ENCODE data around the gene ZNF318.
"Not testable (repeated sequence)": the region's sequence is repeated elsewhere in the genome, so short reads cannot be mapped to it uniquely, and the experiment has no call there.

Gene ZNF318

DNA sequence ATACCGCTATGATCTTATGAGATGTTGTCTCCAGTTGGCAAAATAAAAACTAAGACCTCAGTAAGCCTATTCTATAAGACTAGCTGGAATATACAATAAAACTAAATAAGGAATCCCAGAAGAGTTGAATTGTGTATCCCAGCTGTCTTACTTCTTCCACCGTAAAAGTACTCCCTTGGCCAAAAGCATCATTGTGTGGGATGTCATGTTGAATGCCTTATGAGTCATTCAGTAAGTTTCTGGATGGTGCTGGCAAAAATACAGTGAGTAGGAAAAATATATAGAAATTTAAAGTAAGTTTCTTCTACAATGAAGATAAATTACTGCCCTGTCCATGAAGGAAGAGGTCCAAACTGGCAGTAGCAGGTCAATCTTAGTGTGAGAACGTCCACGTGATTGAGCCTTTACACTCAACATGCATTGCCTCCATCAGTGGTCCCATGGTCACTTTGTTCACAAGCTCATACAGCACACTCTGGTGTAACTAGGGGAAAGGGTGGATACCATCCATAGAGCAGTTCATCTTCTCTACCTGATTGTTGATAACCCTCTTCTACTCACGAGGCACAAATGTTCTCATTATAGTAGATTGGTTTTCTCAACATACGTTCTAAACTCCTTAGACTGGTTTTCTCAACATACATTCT, 13.7 kb upstream of the ZNF318 start:
- DNase-seq (ENCODE audit: low read depth): no peak

DNA sequence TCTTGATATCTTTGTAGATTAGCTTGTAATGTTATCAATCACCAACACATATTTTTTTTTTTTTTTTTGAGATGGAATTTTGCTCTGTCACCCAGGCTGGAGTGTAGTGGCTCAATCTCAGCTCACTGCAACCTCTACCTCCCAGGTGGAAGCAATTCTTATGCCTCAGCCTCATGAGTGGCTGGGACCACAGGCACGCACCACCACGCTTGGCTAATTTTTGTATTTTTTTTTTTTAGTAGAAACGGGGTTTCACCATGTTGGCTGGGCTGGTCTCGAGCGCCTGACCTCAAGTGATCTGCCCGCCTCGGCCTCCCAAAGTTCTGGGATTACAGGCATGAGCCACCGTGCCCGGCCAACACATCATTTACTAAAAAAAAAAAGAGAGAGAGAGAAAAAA, 11.4 kb upstream of the ZNF318 start:
- not testable (repeated sequence) for DNase-seq (ENCODE audit: low read depth)

DNA sequence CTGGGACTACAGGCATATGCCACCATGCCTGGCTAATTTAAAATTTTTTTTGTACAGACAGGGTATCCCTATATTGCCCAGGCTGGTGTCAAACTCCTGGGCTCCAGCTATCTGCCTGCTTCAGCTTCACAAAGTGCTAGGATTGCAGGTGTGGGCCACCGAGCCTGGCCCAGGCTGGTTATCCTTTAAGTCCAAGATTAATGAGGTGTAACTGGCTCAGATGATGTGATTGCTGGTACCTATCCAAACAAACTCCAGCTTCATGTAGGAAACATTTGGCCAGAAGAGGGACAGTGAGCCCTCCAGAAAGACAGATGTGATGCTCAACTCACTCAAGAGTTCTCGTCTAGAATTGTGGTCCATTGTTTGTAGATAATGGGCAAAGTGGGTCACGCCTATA, 9.2 kb upstream of the ZNF318 start:
- DNase-seq (ENCODE audit: low read depth): no peak

DNA sequence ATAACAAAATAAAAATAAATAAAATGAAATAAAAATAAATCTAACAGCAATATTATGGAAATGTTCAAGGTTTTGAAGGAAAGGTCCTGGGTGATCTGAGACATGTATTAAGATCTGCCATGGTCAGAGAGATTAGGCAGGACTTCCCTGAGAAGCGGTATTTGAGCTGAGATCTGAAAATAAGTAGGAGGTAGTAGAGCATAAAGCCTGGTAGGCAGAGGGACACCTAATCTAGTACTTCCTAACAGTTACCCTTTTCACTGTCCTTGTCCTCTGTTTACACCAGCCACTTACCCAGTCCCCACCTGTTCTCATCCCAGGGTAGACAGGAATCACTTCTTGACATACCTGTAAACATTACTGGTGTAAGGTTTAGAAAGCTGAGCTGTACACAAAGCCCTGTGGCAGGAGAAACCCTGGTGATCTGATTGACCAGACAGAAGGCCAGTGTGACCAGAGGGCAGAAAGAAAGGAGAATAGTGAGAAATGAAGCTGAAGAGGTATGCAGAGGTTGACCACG, 8.3 kb upstream of the ZNF318 start:
- DNase-seq (ENCODE audit: low read depth): no peak

DNA sequence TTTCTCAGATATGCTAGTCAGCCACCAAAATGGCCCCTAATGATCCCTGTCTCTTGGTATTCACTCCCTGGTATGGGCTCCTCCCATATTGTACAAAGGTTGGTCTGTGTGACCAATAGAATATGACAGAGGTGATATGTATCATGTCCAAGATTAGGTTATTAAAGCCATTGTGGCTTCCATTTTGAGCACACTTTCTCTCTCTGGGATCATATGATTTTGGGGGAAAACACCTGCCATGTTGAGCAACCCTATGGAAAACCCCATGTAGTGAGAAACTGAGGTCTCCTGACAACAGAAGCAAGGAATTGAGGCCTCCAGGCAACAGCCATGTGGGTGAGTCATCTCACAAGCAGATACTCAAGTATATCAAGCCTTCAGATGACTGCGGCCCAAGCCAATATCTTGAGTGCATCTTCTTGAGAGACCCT, 7.1 kb upstream of the ZNF318 start:
- no peak for DNase-seq (ENCODE audit: low read depth)

DNA sequence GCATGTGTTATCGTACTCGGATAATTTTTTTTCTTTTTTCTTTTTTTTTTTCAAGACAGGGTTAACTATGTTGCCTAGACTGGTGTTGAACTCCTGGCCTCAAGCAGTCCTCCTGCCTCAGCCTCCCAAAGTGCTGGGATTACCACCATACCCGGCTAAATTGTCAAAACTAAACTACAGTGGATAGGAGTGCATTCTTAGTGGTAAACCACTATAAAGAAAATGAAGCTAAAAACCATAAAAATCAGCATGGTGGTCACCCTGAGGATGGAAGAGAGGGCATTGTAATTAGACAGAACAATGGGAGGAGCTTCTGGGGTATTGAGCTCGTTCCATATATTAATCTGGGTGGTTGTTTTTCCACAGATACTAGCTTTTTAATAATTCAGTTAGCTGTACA, 6.2 kb upstream of the ZNF318 start:
- no peak for DNase-seq (ENCODE audit: low read depth)

DNA sequence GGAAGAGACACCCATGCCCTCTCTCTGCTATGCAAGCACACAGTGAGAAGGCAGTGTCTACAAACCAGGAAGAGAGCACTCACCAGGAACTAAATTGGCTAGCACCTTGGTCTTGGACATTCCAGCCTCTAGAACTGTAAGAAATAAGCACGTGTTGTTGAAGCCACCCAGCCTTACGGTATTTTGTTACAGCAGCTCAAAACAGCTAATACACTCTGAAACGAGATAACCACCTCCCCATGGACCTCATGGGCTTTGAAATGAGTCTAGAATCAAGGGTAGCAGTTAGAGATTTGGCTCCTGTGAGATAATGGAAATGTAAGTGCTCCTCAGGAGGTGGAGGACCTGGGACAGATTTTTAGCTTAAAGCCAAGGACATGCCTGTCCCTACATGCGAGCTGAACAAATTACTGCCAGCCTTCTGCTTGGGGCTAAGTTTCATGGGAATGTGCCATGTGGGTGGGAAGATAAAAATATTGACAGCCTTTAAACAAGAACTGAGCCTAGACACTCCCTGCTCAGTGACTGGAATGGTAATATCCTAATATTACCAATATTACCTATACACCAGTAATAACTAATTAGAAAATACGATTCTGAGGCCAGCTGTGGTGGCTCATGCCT, 3.9 kb upstream of the ZNF318 start:
- DNase-seq (ENCODE audit: low read depth): no peak

DNA sequence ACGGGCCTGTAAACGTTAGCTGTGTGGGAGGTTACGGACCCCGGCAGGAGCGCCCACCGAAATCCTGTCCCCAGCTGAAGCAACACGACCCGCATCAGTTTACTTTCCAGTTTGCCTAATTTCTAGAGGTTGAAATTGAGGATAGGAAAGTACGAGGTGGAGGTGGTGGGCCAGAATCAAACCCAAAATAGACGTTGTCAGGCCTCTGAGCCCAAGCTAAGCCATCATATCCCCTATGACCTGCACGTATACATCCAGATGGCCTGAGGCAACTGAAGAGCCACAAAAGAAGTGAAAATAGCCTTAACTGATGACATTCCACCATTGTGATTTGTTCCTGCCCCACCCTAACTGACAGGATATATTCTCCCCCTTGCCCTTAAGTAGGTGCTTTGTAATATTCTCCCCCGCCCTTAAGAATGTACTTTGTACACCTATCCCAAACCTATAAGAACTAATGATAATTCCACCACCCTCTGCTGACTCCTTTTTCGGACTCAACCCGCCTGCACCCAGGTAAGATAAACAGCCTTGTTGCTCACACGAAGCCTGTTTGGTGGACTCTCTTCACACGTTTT, 645 bp upstream of the ZNF318 start:
- not testable (repeated sequence) for DNase-seq (ENCODE audit: low read depth)

DNA sequence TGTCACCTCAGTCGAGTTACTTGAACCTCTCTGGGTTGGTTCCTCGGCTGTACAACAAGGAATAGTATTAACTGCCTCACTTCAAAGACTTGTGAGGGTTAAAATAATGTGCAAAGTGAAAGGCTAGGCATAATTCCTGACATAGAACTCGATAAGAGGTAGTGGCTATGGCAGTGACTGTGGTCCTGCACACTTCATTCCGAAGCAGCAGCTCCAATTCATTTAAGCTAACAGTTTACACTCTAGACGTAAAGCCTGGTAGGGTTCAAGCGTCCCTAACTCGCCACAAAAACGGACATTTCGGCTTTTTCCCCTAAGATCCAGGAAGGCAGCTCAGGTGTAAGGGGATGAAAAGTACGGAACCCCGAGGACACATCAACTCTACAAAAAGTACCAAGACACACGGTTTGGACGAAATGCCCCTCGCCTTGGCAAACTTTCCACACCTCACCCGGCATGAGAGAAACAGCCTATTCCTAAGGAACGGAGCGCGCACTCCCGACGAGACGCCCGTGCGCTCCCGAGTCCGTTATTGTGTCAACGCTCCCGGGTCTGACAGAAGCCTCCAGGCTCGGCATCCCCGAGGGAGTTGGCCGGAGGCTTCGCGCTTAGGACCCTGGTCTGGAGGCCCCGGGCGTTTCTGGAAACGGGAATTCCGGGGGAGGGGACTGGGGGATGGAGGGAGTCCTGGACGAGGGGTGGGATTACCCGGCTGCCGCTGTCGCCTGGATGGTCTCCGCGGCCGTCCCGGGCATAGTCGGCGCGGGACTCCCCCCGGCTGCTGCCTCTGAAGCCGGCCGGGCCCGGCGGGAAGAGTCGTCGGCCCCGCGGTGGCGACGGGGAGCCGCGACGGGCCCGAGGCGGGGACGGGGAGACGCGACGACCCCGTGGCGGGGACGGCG, 937 bp downstream of the ZNF318 start:
- DNase-seq (ENCODE audit: low read depth): no peak

DNA sequence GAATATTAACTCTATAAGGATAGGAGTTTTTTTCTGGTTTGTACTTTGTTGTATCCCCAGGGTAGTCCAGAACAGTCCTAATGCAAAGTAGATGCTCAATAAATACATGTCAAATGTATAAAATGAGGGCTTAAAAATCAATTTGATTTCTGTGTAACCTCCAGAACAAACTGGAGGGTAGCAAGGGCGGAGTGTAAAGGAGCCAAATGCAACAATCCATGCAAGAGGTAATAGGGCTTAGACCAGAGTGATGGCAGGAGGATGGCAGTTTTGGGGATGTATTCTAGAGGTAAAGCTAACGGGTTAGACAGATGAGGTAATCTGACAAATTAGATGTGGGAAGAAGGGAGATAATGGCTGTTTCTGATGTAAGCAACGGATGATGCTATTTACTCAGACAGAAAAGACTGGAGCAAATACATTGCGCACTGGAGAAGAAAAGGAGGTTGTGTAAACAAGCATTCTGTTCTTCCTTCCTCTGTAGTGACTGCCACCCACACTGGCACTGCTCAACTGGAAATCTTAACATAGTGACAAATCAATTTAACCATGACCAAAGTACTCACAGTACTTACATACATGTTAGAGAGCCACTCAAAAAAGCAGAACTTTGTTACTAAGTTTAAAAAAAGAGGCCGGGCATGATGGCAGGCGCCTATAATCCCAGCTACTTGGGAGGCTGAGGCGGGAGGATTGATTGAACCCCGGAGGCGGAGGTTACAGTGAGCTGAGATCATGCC, 2.0 kb downstream of the ZNF318 start:
- no peak for DNase-seq (ENCODE audit: low read depth)

DNA sequence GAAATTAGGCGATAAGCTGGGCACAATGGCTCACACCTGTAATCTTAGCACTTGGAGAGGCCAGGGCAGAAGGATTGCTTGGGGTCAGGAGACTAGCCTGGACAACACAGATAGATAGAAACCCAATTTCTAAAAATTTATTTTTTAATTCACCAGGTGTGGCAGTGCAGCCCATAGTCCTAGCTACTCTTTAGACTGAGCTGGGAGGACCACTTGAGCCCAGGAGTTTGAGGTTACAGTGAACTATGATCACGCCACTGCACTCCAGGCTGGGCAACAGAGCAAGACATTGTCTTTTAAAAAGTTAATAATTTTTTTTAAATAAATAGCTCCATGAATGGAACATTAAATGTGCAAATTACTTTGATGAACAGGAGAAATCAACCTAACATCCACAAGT, 8.2 kb downstream of the ZNF318 start:
- DNase-seq (ENCODE audit: low read depth): no peak

DNA sequence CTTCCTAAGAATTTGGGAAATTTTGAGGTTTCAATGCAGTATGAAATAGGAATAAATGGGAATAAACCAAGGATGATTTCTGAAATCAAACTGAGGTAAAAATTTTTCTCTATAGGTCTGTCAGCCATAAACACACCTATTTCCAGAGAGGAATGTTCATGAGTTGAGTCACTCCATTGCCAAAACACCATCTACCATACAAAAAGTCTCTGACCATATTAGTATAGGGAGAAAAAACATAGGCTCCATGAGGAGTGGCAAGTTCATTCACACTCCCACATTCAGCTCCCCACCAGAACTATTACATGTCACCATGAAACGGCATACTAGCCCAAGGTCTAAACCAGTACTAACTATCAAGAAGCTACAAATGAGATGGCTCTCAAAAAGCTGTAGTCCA, 9.6 kb downstream of the ZNF318 start:
- no peak for DNase-seq (ENCODE audit: low read depth)

DNA sequence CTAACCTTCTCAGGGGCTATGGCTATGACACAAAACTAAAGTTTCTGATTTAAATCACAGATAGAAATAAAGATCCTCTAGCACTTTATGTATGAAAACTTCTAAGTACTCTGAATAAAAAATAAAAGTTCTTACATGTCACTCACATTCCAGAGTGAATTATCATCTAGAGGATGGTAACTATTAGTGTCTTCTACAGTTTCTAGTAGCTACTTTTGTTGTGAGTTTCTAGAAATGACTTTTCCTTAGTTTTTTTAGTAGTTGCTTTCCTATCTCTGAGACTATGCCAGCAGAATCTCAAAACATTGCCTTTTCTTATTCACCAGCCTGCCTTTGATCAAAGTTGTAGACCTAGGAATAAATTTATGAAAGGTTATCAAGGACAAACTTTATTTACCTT, 10.1 kb downstream of the ZNF318 start:
- no peak for DNase-seq (ENCODE audit: low read depth)

DNA sequence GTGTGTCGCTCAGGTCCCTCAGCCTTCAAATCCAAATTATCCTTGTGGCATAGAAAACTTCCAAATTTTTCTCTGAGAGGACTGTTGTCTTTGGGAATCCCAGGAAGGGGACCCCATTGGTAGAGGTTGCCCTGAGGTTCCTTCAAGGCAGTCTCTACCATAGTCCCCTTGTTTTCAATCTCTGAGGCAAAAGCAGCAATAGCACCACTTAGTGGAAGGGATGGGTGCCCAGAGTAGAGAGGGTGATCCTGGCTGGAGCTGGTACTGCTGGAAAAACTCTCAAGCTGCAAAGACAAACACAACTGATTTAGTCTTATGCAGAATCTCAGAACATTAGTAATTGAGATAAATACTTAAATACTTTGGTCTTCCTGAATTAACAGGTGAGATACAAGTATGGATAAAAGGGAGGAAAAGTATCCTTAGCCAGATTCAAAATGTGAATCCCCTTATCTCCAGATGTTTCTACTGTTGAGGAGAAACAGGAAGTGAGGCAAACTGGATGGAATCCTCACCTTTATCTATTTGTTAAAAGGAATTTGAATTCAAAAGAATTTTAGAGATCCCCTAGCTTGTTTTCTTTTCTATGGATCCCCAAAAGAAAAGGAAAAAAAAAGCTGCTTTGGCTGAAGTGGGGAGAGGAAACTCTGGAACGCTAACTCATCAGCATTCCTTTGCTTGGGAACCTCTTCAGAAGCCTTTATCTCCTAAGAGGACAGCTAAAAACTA, 13.4 kb downstream of the ZNF318 start:
- no peak for DNase-seq (ENCODE audit: low read depth)

DNA sequence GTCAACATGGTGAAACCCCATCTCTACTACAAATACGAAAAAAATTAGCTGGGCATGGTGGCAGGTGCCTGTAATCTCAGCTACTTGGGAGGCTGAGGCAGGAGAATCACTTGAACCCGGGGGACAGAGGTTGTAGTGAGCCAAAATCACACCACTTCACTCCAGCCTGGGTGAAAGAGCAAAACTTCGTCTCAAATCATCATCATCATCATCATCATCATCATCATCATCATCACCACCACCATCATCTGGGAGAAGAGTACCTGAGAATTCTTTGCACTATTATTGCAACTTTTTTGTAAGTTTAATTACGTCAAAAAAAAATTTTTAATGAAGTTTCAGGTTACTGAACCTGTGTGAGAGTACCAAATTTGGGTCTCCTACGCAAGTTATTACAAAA, 17.5 kb downstream of the ZNF318 start:
- not testable (repeated sequence) for DNase-seq (ENCODE audit: low read depth)

DNA sequence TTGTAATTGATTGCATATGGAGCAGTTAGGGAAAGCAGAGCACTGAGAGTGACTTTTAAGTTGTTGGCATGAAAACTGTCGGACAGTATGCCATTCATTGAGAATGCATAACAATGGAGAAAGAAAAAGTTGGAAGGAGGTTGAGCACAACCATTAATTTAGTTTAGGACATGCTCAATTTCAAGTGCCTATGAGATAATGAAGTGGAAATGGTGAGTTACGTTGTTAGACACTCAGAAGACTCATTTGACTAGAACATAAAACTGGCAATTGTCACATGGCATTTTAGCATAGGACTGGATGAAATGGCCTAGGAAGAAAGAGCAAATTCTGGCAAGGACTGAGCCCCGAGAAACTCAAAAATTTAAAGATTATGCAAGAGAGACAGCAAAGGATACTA, 22.0 kb downstream of the ZNF318 start:
- DNase-seq (ENCODE audit: low read depth): no peak

DNA sequence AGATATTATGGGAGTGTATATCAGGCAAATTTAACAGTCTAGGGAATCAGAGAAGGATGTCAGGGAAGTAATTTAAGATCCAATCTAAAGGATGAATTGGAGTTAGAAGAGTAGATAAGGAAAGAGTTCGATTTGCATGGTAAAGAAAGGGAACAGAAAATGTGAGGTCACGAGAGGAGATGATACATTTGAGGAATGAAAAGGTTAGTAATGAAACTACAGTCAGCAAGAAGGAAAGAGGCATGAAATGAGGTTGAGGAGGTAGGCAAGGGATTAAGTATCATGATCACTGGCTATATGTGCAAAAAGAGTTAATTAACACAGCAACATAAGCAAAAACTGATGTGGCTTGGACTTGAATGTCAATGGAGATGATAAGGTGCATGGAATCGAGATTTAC, 22.4 kb downstream of the ZNF318 start:
- no peak for DNase-seq (ENCODE audit: low read depth)

DNA sequence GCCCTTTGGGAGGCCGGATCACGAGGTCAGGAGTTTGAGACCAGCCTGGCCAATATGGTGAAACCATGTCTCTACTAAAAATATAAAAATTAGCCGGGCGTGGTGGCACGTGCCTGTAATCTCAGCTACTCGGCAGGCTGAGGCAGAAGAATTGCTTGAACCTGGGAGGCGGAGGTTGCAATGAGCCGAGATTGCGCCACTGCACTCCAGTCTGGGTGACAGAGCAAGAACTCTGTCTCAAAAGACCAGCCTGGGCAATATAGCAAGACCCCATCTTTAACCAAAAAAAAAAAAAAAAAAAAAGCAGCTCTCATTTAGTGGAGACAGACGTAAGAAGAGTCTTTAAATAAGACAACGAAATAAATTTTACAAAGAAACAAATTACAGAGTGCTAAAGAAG, 23.2 kb downstream of the ZNF318 start:
- not testable (repeated sequence) for DNase-seq (ENCODE audit: low read depth)

DNA sequence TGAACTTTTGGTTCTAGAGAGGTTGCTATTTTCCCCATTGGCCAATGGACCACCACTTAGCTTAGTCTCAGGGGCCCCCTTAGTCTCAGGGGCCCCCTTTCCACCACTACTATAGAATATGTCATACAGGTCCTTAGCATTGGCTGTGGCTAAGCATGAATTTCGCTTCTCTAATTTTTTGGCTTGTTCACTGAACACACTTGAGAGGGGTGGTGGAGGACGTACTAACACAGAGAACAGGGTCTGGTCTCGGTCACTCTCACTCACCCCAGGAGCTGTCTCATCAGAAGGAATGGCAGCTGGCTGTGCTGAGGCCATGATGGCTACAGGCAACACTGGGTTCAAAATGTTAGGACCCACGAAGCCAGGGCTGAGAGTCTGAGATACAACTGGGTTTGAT, 30.3 kb downstream of the ZNF318 start:
- no peak for DNase-seq (ENCODE audit: low read depth)

DNA sequence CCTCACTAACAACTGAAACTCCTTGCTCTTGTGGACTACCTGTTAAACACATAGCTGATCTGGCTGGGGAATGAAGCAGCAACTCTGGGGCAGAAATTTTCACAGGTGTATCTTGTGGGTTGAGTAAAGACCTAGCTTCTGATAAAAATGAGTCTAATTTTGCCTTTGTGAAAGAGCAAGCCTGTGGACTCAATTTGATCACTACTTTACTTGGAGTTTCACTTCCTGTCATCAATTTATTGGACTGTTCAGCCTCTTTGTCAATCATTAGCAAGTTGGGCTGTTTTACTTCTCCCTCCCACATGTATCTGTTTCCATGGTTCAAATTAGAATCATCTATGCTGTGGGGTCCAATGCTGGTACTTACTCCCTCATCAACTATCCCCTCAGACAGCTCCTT, 31.2 kb downstream of the ZNF318 start:
- no peak for DNase-seq (ENCODE audit: low read depth)

DNA sequence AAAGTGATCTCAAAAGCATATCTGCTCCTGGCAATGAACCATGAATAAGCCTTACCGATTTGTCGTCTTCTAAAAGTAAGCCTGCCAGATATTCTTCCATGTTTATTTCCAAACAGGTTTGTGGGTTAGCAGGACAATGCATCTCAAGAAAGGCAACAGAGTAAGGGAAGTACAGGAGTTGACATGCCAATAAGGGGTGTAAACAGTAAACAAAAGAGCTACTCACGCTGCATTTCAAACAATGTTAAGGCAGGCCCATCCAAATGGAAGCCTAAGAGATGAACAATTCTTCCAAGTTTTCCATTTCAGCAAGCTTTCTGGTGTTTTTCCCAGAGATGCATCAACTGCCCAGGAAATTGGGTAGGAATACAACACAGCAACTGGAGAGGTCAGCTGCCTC, 33.1 kb downstream of the ZNF318 start:
- no peak for DNase-seq (ENCODE audit: low read depth)
